Measurements from ENCODE around the gene ERC2.

DNA sequence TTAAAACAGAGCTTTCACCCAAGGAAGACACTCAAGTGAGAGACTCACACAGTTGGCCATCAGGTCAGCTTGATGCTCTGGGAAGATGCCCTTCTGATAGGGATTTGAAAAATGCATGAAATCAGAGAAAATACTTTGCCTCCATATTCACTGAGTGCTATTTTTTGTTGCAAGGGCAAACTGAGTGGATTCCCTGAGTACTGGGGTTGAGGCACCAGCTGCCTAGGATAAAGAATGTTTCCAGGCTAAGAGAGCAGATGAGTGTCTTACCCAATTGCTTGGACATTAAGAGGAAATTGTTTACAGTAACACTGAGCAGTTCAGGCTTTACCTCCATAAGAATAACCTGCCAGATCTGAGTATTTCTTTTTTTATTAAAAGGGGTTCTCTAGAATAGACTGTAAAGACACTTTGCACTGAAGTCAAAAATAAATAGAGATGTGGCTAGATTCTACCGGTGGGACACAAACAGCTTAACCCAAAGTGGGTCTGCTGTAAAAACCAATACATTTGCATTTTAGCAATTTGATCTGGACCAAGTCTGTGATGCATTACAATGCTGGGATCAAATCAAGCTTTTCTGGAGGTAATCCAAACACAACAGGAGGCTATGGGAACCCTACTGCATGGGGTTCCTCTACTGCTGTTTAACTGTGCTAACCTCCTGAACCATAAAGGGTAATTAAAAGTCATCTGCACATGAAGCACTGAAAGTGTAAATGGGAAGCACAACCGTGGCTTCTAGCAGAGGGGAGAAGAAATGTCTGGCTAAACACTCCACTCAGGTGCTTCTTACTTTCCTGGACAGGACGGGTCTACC lies 742.4 kb downstream of the ERC2 start:
- TF ChIP-seq POLR2A (IDR thresholded peaks at IDR 0.05; ENCODE audit: low read depth, low read length) (no peak), TAF1 (IDR thresholded peaks at IDR 0.05; ENCODE audit: borderline replicate concordance, low read depth, low read length) (no peak)

Measured in GM12892 (cell line).